ENCODE measurements around the gene CHD5. TPM values are rescaled to one million over a fixed set of nuclear protein-coding genes. Genes with fewer than 3 reads are reported as not detected.

The CHD5 gene
- total RNA-seq, 1 experiment from 2014 or later: 6.1 TPM

DNA sequence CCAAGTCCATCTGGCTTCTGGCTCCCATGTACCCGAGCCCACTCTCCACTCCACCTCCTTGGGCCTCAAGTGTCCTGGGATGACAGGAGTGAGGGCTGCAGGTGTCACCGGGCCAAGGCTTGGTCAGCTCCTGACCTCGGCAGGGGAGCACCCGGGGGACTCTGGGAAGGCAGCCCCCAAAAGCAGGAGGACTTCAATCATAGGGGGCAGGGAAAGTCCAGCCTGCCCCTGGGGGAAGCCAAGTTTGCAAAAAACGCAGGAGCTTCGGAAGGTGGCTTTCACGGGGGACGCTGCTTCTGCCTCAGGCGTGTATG is 77.6 kb downstream of the CHD5 start:
- no peak overlapping the region for H2AFZ ChIP-seq (ENCODE audit: low read depth, low read length, poor library complexity, severe bottlenecking)
- intact Hi-C loops (cut with micrococcal nuclease): no loop called here
- no peaks in the 10 kb centered on the region for H3K36me3 ChIP-seq (ENCODE audit: control insufficient read depth in 1 of 2, insufficient read depth in 2 of 2, low read length in 2 of 2)
- no peak overlapping the region for H3K4me3 ChIP-seq (replicated peaks in 1 of 2; ENCODE audit: low read depth in 1 of 2, low read length in 2 of 2)
- ChIA-PET CTCF (no interaction called here), POLR2A (no interaction called here), RAD21 (ENCODE audit: low non-redundant PET in 1 of 2, low total read pairs in 2 of 2, uncharacterized antibody in 2 of 2, unreplicated experiment in 2 of 2) (no interaction called here)
- no peaks in the 10 kb centered on the region for H4K20me1 ChIP-seq (ENCODE audit: insufficient read depth)
- no peak overlapping the region for H3K9ac ChIP-seq (ENCODE audit: low read length)
- no peaks in the 10 kb centered on the region for H3K27me3 ChIP-seq (ENCODE audit: insufficient read depth, low read length)
- ATAC-seq: no peak
- no peaks in the 10 kb centered on the region for H3K79me2 ChIP-seq (ENCODE audit: insufficient read depth, low read length)
- TF ChIP-seq CBX3 (IDR thresholded peaks at IDR 0.05; ENCODE audit: low read depth): no peak
- TF ChIP-seq RAD21 (IDR thresholded peaks at IDR 0.05; ENCODE audit: low read depth): no peak
- TF ChIP-seq, protein P1, sequence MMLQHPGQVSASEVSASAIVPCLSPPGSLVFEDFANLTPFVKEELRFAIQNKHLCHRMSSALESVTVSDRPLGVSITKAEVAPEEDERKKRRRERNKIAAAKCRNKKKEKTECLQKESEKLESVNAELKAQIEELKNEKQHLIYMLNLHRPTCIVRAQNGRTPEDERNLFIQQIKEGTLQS (IDR thresholded peaks at IDR 0.05): no peak
- no peak for TF ChIP-seq EZH2 (IDR thresholded peaks at IDR 0.05)
- TF ChIP-seq, protein P2, sequence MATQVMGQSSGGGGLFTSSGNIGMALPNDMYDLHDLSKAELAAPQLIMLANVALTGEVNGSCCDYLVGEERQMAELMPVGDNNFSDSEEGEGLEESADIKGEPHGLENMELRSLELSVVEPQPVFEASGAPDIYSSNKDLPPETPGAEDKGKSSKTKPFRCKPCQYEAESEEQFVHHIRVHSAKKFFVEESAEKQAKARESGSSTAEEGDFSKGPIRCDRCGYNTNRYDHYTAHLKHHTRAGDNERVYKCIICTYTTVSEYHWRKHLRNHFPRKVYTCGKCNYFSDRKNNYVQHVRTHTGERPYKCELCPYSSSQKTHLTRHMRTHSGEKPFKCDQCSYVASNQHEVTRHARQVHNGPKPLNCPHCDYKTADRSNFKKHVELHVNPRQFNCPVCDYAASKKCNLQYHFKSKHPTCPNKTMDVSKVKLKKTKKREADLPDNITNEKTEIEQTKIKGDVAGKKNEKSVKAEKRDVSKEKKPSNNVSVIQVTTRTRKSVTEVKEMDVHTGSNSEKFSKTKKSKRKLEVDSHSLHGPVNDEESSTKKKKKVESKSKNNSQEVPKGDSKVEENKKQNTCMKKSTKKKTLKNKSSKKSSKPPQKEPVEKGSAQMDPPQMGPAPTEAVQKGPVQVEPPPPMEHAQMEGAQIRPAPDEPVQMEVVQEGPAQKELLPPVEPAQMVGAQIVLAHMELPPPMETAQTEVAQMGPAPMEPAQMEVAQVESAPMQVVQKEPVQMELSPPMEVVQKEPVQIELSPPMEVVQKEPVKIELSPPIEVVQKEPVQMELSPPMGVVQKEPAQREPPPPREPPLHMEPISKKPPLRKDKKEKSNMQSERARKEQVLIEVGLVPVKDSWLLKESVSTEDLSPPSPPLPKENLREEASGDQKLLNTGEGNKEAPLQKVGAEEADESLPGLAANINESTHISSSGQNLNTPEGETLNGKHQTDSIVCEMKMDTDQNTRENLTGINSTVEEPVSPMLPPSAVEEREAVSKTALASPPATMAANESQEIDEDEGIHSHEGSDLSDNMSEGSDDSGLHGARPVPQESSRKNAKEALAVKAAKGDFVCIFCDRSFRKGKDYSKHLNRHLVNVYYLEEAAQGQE (IDR thresholded peaks at IDR 0.05; ENCODE audit: low read depth): no peak
- TF ChIP-seq SIN3A (IDR thresholded peaks at IDR 0.05; ENCODE audit: low read depth): no peak
- TF ChIP-seq, protein P3, sequence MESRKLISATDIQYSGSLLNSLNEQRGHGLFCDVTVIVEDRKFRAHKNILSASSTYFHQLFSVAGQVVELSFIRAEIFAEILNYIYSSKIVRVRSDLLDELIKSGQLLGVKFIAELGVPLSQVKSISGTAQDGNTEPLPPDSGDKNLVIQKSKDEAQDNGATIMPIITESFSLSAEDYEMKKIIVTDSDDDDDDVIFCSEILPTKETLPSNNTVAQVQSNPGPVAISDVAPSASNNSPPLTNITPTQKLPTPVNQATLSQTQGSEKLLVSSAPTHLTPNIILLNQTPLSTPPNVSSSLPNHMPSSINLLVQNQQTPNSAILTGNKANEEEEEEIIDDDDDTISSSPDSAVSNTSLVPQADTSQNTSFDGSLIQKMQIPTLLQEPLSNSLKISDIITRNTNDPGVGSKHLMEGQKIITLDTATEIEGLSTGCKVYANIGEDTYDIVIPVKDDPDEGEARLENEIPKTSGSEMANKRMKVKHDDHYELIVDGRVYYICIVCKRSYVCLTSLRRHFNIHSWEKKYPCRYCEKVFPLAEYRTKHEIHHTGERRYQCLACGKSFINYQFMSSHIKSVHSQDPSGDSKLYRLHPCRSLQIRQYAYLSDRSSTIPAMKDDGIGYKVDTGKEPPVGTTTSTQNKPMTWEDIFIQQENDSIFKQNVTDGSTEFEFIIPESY (IDR thresholded peaks at IDR 0.05; ENCODE audit: extremely low read depth, insufficient replicate concordance, low read length): no peak
- TF ChIP-seq FOSL1 (IDR thresholded peaks at IDR 0.05; ENCODE audit: low read depth): no peak
- TF ChIP-seq SRF (IDR thresholded peaks at IDR 0.05; ENCODE audit: low read depth): no peak
- TF ChIP-seq POLR2A (IDR thresholded peaks at IDR 0.05; ENCODE audit: borderline replicate concordance, extremely low read depth, insufficient read depth, insufficient read length): no peak
- no peak for TF ChIP-seq TCF7L2 (IDR thresholded peaks at IDR 0.05; ENCODE audit: borderline replicate concordance, extremely low read depth, insufficient read depth, insufficient read length)
- TF ChIP-seq EGR1 (IDR thresholded peaks at IDR 0.05; ENCODE audit: low read depth): no peak
- no peak for TF ChIP-seq ZFX (IDR thresholded peaks at IDR 0.05)
- TF ChIP-seq ELF1 (IDR thresholded peaks at IDR 0.05; ENCODE audit: borderline replicate concordance, low read depth): no peak
- no peak for TF ChIP-seq ZNF274 (IDR thresholded peaks at IDR 0.05; ENCODE audit: low read depth, low read length)
- no peak for TF ChIP-seq YY1 (IDR thresholded peaks at IDR 0.05; ENCODE audit: extremely low read depth, insufficient replicate concordance, low read depth, low read length)
- no peak for DNase-seq (ENCODE audit: low read depth, low spot score)
- no peaks in the 10 kb centered on the region for H3K9me3 ChIP-seq (ENCODE audit: control insufficient read depth in 1 of 2, insufficient read depth in 1 of 2, low read depth in 1 of 2, low read length in 2 of 2)
- H3K9me2 ChIP-seq (ENCODE audit: insufficient read depth): no peaks in the 10 kb centered on the region
- H3K27ac ChIP-seq (ENCODE audit: low read depth, low read length): no peak overlapping the region
- H3K4me2 ChIP-seq (ENCODE audit: low read length): no peak overlapping the region
- no peaks in the 10 kb centered on the region; a peak in 2 of 4 replicates for H3K4me1 ChIP-seq (ENCODE audit: control insufficient read depth in 1 of 2, insufficient read depth in 2 of 2, low read length in 2 of 2)
- BruUV-seq (replicated peaks): no TSS peak
